ENCODE results near the gene OR8B8. TPM values are rescaled to one million over a fixed set of nuclear protein-coding genes. Genes with fewer than 3 reads are reported as not detected.

Gene OR8B8
- total RNA-seq: not detected in 2 replicates

GRCh38 chr11:124445646-124446150 is at the start of gene OR8B8:
Gene OR8B8 (minus strand): TSS chr11:124445696. CDS start chr11:124441085, 4,611 bp downstream.

GRCh38 chr11:124424384-124424921 is 21.0 kb downstream of the OR8B8 start, which contains the start of gene OR8B4:
Gene OR8B4 (minus strand): TSS chr11:124424871. CDS start chr11:124424871, 0 bp downstream.

GRCh38 chr11:124398924-124399323 is 46.6 kb downstream of the OR8B8 start, which contains the start of gene OR8B3:
Gene OR8B3 (minus strand): TSS chr11:124399024. CDS start chr11:124397351, 1,673 bp downstream.

Other genes starting within 250 kb of the OR8B8 start
- not detected in 2 replicates for gene OR8G1, start 204.6 kb downstream of the OR8B8 start, total RNA-seq
- not detected in 2 replicates for gene OR8G5, start 189.3 kb downstream of the OR8B8 start, total RNA-seq
- gene OR8D1, start 131.7 kb downstream of the OR8B8 start, total RNA-seq: not detected in 2 replicates
- not detected in 2 replicates for gene OR8D2, start 125.5 kb downstream of the OR8B8 start, total RNA-seq
- gene OR8B2, start 61.2 kb downstream of the OR8B8 start, total RNA-seq: not detected in 2 replicates
- not detected in 2 replicates for gene OR8B3, start 46.7 kb downstream of the OR8B8 start, total RNA-seq
- not detected in 2 replicates for gene OR8B4, start 20.8 kb downstream of the OR8B8 start, total RNA-seq
- not detected in 2 replicates for gene OR8B12, start 98.0 kb upstream of the OR8B8 start, total RNA-seq
- gene OR8A1, start 124.3 kb upstream of the OR8B8 start, total RNA-seq: not detected in 2 replicates
- gene PANX3, start 165.7 kb upstream of the OR8B8 start, total RNA-seq: not detected in 2 replicates
- gene TBRG1, start 177.2 kb upstream of the OR8B8 start, total RNA-seq: 20.9 and 23.0 TPM in 2 replicates
- gene SIAE, start 228.0 kb upstream of the OR8B8 start, total RNA-seq: 19.5 and 23.2 TPM in 2 replicates
- 4.9 and 6.3 TPM in 2 replicates for gene SPA17, start 228.2 kb upstream of the OR8B8 start, total RNA-seq